Gastrocnemius medialis (tissue), 4 donors: ENCODE results near the gene C1orf174.

ENCODE experiments used
- POLR2A ChIP-seq, 2 donors: fragments of 450-650 bp; IDR thresholded peaks; one replicate each; pipeline ENCODE4 v1.6.1; 2017; ENCODE audit warnings: antibody characterized with exemption in 2 of 2, mild to moderate bottlenecking in 2 of 2, moderate library complexity in 2 of 2
- TF ChIP-seq, protein P1 (sequence below), 5 experiments: fragments of 450-650 bp in 3 of 5; fragments of 200-600 bp in 2 of 5; sonication (generic) in 2 of 5; IDR thresholded peaks in 4 of 5; conservative IDR thresholded peaks in 1 of 5; 1 replicate in 4 of 5; 2 replicates in 1 of 5; pipeline ENCODE4 v1.5.1; 2016 to 2019; ENCODE audit warnings: antibody characterized with exemption in 5 of 5, mild to moderate bottlenecking in 3 of 5, moderate library complexity in 3 of 5

DNA sequence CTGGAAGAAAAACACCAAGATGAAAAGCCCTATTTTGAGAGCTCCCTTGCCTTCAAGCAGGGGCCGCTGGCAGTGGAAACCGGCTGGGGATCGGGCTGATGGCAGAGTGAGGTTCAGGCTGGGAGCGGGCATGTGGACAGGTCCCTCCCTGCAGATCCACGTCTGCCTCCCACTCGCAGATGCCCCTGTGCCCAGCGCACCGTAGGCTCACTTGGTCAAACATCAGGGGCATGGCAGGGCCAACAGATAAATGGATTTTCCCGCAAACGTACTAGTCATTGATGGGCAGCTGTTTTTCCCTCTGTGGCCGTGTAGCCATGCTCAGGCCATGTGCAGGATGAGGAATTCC, 6.6 kb upstream of the C1orf174 start:
- no peak for TF ChIP-seq POLR2A (IDR thresholded peaks at IDR 0.05)
- TF ChIP-seq, protein P1, sequence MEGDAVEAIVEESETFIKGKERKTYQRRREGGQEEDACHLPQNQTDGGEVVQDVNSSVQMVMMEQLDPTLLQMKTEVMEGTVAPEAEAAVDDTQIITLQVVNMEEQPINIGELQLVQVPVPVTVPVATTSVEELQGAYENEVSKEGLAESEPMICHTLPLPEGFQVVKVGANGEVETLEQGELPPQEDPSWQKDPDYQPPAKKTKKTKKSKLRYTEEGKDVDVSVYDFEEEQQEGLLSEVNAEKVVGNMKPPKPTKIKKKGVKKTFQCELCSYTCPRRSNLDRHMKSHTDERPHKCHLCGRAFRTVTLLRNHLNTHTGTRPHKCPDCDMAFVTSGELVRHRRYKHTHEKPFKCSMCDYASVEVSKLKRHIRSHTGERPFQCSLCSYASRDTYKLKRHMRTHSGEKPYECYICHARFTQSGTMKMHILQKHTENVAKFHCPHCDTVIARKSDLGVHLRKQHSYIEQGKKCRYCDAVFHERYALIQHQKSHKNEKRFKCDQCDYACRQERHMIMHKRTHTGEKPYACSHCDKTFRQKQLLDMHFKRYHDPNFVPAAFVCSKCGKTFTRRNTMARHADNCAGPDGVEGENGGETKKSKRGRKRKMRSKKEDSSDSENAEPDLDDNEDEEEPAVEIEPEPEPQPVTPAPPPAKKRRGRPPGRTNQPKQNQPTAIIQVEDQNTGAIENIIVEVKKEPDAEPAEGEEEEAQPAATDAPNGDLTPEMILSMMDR (IDR thresholded peaks at IDR 0.05 in 4 of 5, conservative IDR thresholded peaks at IDR 0.05 in 1 of 5), result no peak
